Small intestine (tissue), 7 donors: ENCODE data around the gene C10orf95. TPM values are rescaled to one million over a fixed set of nuclear protein-coding genes. Genes with fewer than 3 reads are reported as not detected.

Source experiments
- DNase-seq, 2 donors: peaks; one replicate each; pipeline versions ENCODE4 v3.0.0 to v3.0.0-alpha.2; 2013
- FAIRE-seq: peaks from 2 replicates; lab custom pipeline; 2012; peaks lifted over from hg19 to GRCh38; lab: Jason Lieb, UNC
- H3K27ac ChIP-seq, 3 donors: one replicate each; pipeline ENCODE4 v1.5.1; 2013; ENCODE audit warnings: low read length in 2 of 3, mild to moderate bottlenecking in 2 of 3, control low read depth in 1 of 3, inconsistent platforms in 1 of 3, low read depth in 1 of 3, moderate library complexity in 1 of 3
- H3K27me3 ChIP-seq, 3 donors: one replicate each; pipeline ENCODE4 v1.6.1; 2013; ENCODE audit warnings: low read length in 3 of 3, inconsistent platforms in 1 of 3; ENCODE audit not compliant: control insufficient read depth in 3 of 3, insufficient read depth in 3 of 3
- H3K36me3 ChIP-seq, 3 donors: one replicate each; pipeline ENCODE4 v1.6.1; 2013; ENCODE audit warnings: low read length in 3 of 3, inconsistent platforms in 1 of 3, low read depth in 1 of 3, mild to moderate bottlenecking in 1 of 3, moderate library complexity in 1 of 3; ENCODE audit not compliant: control insufficient read depth in 3 of 3, insufficient read depth in 2 of 3
- H3K4me1 ChIP-seq, 3 donors: one replicate each; pipeline ENCODE4 v1.6.1; 2013; ENCODE audit warnings: low read length in 2 of 3, inconsistent platforms in 1 of 3, low read depth in 1 of 3, mild to moderate bottlenecking in 1 of 3, moderate library complexity in 1 of 3; ENCODE audit not compliant: control insufficient read depth in 3 of 3, insufficient read depth in 2 of 3
- H3K4me3 ChIP-seq, 3 donors: one replicate each; pipeline ENCODE4 v1.5.1; 2013; ENCODE audit warnings: low read length in 3 of 3, control low read depth in 1 of 3, inconsistent platforms in 1 of 3, low read depth in 1 of 3, mild to moderate bottlenecking in 1 of 3, moderate library complexity in 1 of 3
- H3K9me3 ChIP-seq, 2 donors: one replicate each; pipeline ENCODE4 v1.6.1; 2013; ENCODE audit warnings: low read depth in 1 of 2, low read length in 1 of 2; ENCODE audit not compliant: control insufficient read depth in 2 of 2, insufficient read depth in 1 of 2
- WGBS, 3 donors: extraction: QIAGEN DNeasy Blood & Tissue Kit; methylation state at CpG; one replicate each; pipeline ENCODE4 v1.1.7; 2013; 5-methylcytosine and 5-hydroxymethylcytosine counted together
- polyA plus RNA-seq, 4 donors: library from polyadenylated mRNA; stranded (reverse) in 3 of 4; unstranded in 1 of 4; fragments of 200-250 nt in 3 of 4; fragments of 120-200 nt in 1 of 4; gene quantifications; one replicate each; pipeline versions ENCODE4 v1.2.1 to v1.2.3, GENCODE V29; 2013
- donor health status: healthy with polysubstance abuse.
- donor health status: control.
- donor health status: control.
- donor health status: Bipolar disorder and iron deficiency.
- donor health status: healthy.

C10orf95 gene
- polyA plus RNA-seq, 4 donors = 0.61 to 3.8 TPM; not detected in 2

DNA sequence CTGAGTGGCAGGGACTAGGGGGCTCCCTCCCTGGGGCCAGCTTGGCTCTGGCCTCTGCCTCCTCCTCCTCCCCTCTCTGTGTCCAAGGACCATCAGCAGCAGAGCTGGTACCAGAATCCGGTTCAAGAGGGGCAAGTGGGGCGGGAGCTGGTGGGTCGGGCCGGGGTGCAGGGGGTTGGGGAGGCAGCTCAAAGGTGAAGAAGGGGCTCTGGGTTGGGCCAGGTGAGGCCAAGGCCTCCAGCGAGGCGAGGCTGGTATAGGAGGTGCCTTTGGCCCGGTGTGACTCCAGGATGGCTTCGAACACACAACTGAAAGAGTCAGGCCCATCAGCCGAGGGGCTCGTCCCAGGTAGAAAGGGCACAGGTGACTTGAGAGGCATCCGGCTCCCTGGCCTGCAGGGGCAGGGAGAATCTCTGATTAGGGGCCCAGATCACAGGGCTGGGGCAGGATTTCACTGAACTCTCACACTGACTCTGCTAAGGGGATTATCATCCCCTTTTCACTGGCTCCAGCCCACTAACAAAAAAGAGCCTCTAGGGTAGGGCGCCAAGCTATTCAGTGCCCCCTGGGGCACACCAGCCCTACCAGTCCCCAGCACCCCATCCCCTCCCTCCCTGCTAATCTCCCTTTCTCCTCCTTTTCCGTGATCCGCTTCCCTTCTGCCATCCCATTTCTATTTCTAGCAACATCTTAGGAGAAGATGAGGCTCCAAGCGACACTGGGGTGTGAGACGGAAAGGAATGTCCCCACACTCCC is 37.4 kb downstream of the C10orf95 start:
- peaks cover 0 to 62% (median 0%) of the 10 kb centered on the region in 3 donors for H3K4me1 ChIP-seq

GRCh38 chr10:102413053-102413705 is 38.2 kb downstream of the C10orf95 start:
- 9 to 15% (median 11%) methylated on average over 5 of the region's 5 CpGs for WGBS, 3 donors
- Histone ChIP-seq H3K4me1 (peaks cover 0 to 59% (median 0%) of the 10 kb centered on the region in 3 donors), H3K27ac (no peak overlapping the region), H3K4me3 (no peak overlapping the region), H3K27me3 (peaks cover 21 to 64% (median 27%) of the 10 kb centered on the region in 3 donors), H3K9me3 (no peaks in the 10 kb centered on the region), H3K36me3 (peaks cover 0 to 44% (median 0%) of the 10 kb centered on the region in 3 donors)
- FAIRE-seq = no peak
- DNase-seq = no peak

More for the DNA sequence above, 37.4 kb downstream of the C10orf95 start:
- WGBS, 3 donors = 69 to 82% (median 81%) methylated on average over 16 of the region's 16 CpGs
- H3K36me3 ChIP-seq = peaks cover 0 to 41% (median 0%) of the 10 kb centered on the region in 3 donors
- H3K9me3 ChIP-seq = no peaks in the 10 kb centered on the region
- DNase-seq (no peak), FAIRE-seq (no peak)
- H3K27ac ChIP-seq = no peak overlapping the region
- peak overlapping the region in 1 of 3 donors; percentile 51 for H3K4me3 ChIP-seq
- H3K27me3 ChIP-seq = peaks cover 22 to 65% (median 23%) of the 10 kb centered on the region in 3 donors

GRCh38 chr10:102412293-102412692 is 39.0 kb downstream of the C10orf95 start:
- FAIRE-seq (no peak), DNase-seq (no peak)
- WGBS, 3 donors = 90 to 92% (median 91%) methylated on average over 10 of the region's 10 CpGs

GRCh38 chr10:102411341-102412255 is 39.7 kb downstream of the C10orf95 start:
- FAIRE-seq = no peak
- WGBS, 3 donors = 74 to 84% (median 82%) methylated on average over 14 of the region's 14 CpGs
- Histone ChIP-seq H3K4me3 (no peak overlapping the region), H3K27ac (peak overlapping the region in 1 of 3 donors; percentile 77), H3K4me1 (peaks cover 0 to 45% (median 0%) of the 10 kb centered on the region in 3 donors), H3K36me3 (peaks cover 0 to 51% (median 0%) of the 10 kb centered on the region in 3 donors), H3K9me3 (no peaks in the 10 kb centered on the region), H3K27me3 (peaks cover 24 to 72% (median 31%) of the 10 kb centered on the region in 3 donors)
- DNase-seq = no peak

More at GRCh38 chr10:102412293-102412692, 39.0 kb downstream of the C10orf95 start:
- H3K9me3 ChIP-seq = no peaks in the 10 kb centered on the region
- H3K27me3 ChIP-seq = peaks cover 24 to 72% (median 31%) of the 10 kb centered on the region in 3 donors
- H3K4me3 ChIP-seq = no peak overlapping the region
- H3K4me1 ChIP-seq = peaks cover 0 to 52% (median 0%) of the 10 kb centered on the region in 3 donors
- peaks cover 0 to 50% (median 0%) of the 10 kb centered on the region in 3 donors for H3K36me3 ChIP-seq
- H3K27ac ChIP-seq = no peak overlapping the region

GRCh38 chr10:102410429-102411073 is 40.8 kb downstream of the C10orf95 start:
- Histone ChIP-seq H3K4me3 (peak overlapping the region in 2 of 3 donors; percentile 23 to 38), H3K27me3 (peaks cover 24 to 72% (median 31%) of the 10 kb centered on the region in 3 donors), H3K27ac (peak overlapping the region in 1 of 3 donors; percentile 77), H3K36me3 (peaks cover 0 to 54% (median 0%) of the 10 kb centered on the region in 3 donors), H3K9me3 (no peaks in the 10 kb centered on the region), H3K4me1 (peaks cover 0 to 42% (median 0%) of the 10 kb centered on the region in 3 donors)
- WGBS, 3 donors = 2 to 8% (median 2%) methylated on average over 40 to 48 of the region's 48 CpGs
- DNase-seq = peak in 1 of 2 donors; percentile 52
- FAIRE-seq = no peak

GRCh38 chr10:102409604-102410428 is 41.5 kb downstream of the C10orf95 start:
- Histone ChIP-seq H3K4me3 (peak overlapping the region in 2 of 3 donors; percentile 38 to 52), H3K4me1 (peaks cover 0 to 42% (median 0%) of the 10 kb centered on the region in 3 donors), H3K27me3 (peaks cover 24 to 66% (median 31%) of the 10 kb centered on the region in 3 donors), H3K27ac (peak overlapping the region in 1 of 3 donors; percentile 77), H3K36me3 (peaks cover 0 to 62% (median 0%) of the 10 kb centered on the region in 3 donors), H3K9me3 (no peaks in the 10 kb centered on the region)
- 21 to 27% (median 26%) methylated on average over 23 to 24 of the region's 24 CpGs for WGBS, 3 donors
- DNase-seq (peak in 1 of 2 donors; percentile 35), FAIRE-seq (no peak)
